ENCODE results near the gene SRSF10.

The SRSF10 gene

DNA sequence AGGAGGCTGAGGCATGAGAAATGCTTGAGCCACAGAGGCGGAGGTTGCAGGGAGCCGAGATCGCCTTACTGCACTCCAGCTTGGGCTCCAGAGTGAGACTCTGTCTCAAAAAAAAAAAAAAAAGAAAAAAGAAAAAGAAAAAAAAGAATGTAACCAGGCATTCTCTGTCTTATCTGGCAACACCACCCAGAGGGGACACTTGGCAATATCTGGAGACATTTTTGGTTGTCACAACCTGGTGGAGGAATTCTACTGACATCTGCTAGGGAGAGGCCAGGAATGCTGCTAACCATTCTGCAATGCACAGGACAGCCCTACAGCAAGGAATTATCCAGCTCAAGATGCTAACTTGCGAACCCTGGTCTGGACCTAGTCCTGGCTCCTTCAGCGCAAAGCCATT lies 64.7 kb downstream of the SRSF10 start:
- peaks cover 2% of the 10 kb centered on the region for H3K36me3 Mint-ChIP-seq (ENCODE audit: low read depth)
- no peak overlapping the region for H3K4me3 Mint-ChIP-seq
- peaks cover 43% of the 10 kb centered on the region for H3K4me1 Mint-ChIP-seq
- no peak for ATAC-seq
- no peak overlapping the region for H3K27ac Mint-ChIP-seq
- DNase-seq: no peak
- H3K27me3 Mint-ChIP-seq: no peaks in the 10 kb centered on the region
- H3K9me3 Mint-ChIP-seq: no peaks in the 10 kb centered on the region

DNA sequence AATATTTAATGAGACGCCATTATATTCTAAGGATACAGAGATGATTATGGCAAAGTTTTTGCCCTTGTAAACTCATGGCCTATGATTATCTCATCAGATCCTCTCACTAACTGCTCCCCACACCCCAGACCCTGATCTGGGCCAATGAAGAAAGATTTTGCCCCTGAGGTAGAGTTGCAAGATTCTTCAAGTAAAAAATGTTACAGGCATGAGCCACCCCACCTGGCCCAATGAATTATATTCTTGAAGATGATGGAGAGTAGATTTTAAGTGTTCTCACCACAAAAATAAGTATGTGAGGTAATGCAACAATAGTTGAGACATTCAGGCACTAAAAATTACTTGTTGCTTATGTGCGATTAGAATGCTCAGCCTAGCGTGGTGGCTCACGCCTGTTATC lies 65.2 kb downstream of the SRSF10 start:
- DNase-seq (no peak), ATAC-seq (no peak)
- H3K4me3 Mint-ChIP-seq: no peak overlapping the region
- no peak overlapping the region for H3K27ac Mint-ChIP-seq
- no peaks in the 10 kb centered on the region for H3K9me3 Mint-ChIP-seq
- no peaks in the 10 kb centered on the region for H3K27me3 Mint-ChIP-seq
- peaks cover 47% of the 10 kb centered on the region for H3K4me1 Mint-ChIP-seq
- peaks cover 2% of the 10 kb centered on the region for H3K36me3 Mint-ChIP-seq (ENCODE audit: low read depth)

All from activated naive CD8-positive, alpha-beta T cell treated with anti-CD3 and anti-CD28 coated beads, Interleukin-2, amount 50 U/mL, for 24 hours (primary cell).